DND-41 (cell line): Measurements from ENCODE around the gene METAP2.

Experiments used
- ATAC-seq: fragments of 200-7000 bp; cut with Tn5 transposase; 3 replicates; pipeline ENCODE4 v1.9.1; 2021; ENCODE audit warnings: low read depth; ENCODE audit not compliant: insufficient read depth
- DNase-seq: peaks from one replicate; pipeline ENCODE4 v3.0.0-alpha.2; 2020
- H2AFZ ChIP-seq: 2 replicates; pipeline ENCODE4 v1.6.0; 2012; ENCODE audit warnings: low read depth, low read length
- H3K27ac ChIP-seq: 2 replicates; pipeline ENCODE4 v1.5.1; 2012; ENCODE audit warnings: low read length, inconsistent platforms
- H3K27me3 ChIP-seq: fragments of 200-600 bp; sonication (generic); 2 replicates; pipeline ENCODE4 v1.6.0; 2012; ENCODE audit warnings: low read length, mild to moderate bottlenecking, inconsistent platforms; ENCODE audit not compliant: insufficient read depth, poor library complexity
- H3K36me3 ChIP-seq: 2 replicates; pipeline ENCODE4 v1.5.1; 2012; ENCODE audit warnings: low read length, inconsistent platforms; ENCODE audit not compliant: insufficient read depth
- H3K4me1 ChIP-seq: 2 replicates; pipeline ENCODE4 v1.5.1; 2012; ENCODE audit warnings: mild to moderate bottlenecking, low read length; ENCODE audit not compliant: insufficient read depth
- H3K4me2 ChIP-seq: 2 replicates; pipeline ENCODE4 v1.6.0; 2012; ENCODE audit warnings: mild to moderate bottlenecking, moderate library complexity, low read length, inconsistent platforms; ENCODE audit not compliant: insufficient read depth
- H3K4me3 ChIP-seq, 2 experiments: fragments of 200-600 bp in 1 of 2; shearing (Covaris generic) in 1 of 2; 2 replicates each; pipeline ENCODE4 v1.5.1; 2012 to 2016; ENCODE audit warnings: inconsistent platforms in 2 of 2, low read length in 2 of 2, mild to moderate bottlenecking in 2 of 2, low read depth in 1 of 2, moderate library complexity in 1 of 2
- H3K79me2 ChIP-seq: 2 replicates; pipeline ENCODE4 v1.6.0; 2012; ENCODE audit warnings: low read length, inconsistent platforms; ENCODE audit not compliant: insufficient read depth
- H3K9ac ChIP-seq: 2 replicates; pipeline ENCODE4 v1.6.0; 2012; ENCODE audit warnings: low read depth, mild to moderate bottlenecking, inconsistent platforms, low read length, moderate library complexity
- H3K9me3 ChIP-seq: 2 replicates; pipeline ENCODE4 v1.5.1; 2012; ENCODE audit warnings: low read length, moderate library complexity, mild to moderate bottlenecking, inconsistent platforms; ENCODE audit not compliant: insufficient read depth, severe bottlenecking
- H4K20me1 ChIP-seq: 2 replicates; pipeline ENCODE4 v1.6.0; 2012; ENCODE audit warnings: low read length; ENCODE audit not compliant: insufficient read depth
- EZH2 ChIP-seq: IDR thresholded peaks from 3 replicates; pipeline ENCODE4 v1.6.1; 2012; ENCODE audit warnings: borderline replicate concordance, low read depth, mild to moderate bottlenecking, moderate library complexity, low read length, inconsistent platforms; ENCODE audit not compliant: severe bottlenecking
- TF ChIP-seq, protein P1 (sequence below): IDR thresholded peaks from 2 replicates; pipeline ENCODE4 v1.5.1; 2012; ENCODE audit warnings: borderline replicate concordance, low read length, moderate library complexity, mild to moderate bottlenecking; ENCODE audit not compliant: poor library complexity, severe bottlenecking; ENCODE audit errors: extremely low read depth

METAP2 gene

DNA sequence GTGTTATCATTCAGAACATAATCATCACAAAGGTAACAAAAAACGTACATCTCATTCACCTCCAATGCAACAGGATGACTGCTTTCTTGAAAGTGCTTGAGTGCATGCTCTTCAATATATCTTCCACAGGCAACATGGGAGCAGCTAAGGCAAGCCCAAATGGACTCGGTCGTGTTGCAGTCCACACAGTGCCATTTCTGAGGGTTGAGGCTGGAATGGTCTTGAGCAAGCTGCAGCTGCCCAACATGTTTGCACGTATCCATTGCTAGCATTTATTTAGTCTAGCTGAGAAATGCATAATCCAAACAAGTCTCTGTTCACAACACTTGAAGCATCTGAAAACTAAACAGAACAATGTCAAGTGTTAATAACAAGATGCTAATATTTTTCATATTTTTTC is 60.0 kb downstream of the METAP2 start:
- Histone ChIP-seq H3K9me3 (no peaks in the 10 kb centered on the region), H3K27me3 (no peaks in the 10 kb centered on the region), H3K36me3 (peaks cover 26% of the 10 kb centered on the region), H3K27ac (no peak overlapping the region), H3K4me3 (no peak overlapping the region), H2AFZ (no peak overlapping the region), H4K20me1 (peaks cover 3% of the 10 kb centered on the region; the same call in 1 of the 2 replicates), H3K4me1 (no peaks in the 10 kb centered on the region), H3K9ac (no peak overlapping the region), H3K4me2 (no peak overlapping the region), H3K79me2 (peaks cover 50% of the 10 kb centered on the region)
- ATAC-seq (no peak), DNase-seq (no peak)
- no peak for TF ChIP-seq EZH2

DNA sequence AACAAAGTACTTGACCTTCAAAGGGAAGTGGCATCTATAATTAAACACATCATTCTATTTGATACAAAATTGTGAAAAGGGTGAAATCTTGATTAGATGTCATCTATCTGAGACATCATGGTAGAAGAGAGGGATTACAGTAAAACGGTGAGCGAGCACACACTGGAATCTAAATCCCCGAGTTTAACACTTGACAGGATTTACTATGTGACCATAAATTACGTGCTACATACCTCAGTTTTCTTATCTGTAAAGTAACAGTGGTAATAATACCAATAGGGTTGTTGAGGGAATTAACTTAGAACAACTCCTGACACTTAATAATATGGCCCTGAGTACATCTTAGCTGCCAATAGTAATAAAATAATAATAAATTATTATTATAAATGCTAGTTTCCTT is 64.1 kb downstream of the METAP2 start:
- H3K9ac ChIP-seq = no peak overlapping the region
- no peak overlapping the region for H3K4me2 ChIP-seq
- H3K4me3 ChIP-seq = no peak overlapping the region
- peaks cover 11% of the 10 kb centered on the region for H3K36me3 ChIP-seq
- H3K27ac ChIP-seq = no peak overlapping the region
- peaks cover 7% of the 10 kb centered on the region; the same call in 1 of the 2 replicates for H4K20me1 ChIP-seq
- H3K79me2 ChIP-seq = peaks cover 49% of the 10 kb centered on the region
- H2AFZ ChIP-seq = no peak overlapping the region
- no peak for TF ChIP-seq EZH2
- TF ChIP-seq, protein P1, sequence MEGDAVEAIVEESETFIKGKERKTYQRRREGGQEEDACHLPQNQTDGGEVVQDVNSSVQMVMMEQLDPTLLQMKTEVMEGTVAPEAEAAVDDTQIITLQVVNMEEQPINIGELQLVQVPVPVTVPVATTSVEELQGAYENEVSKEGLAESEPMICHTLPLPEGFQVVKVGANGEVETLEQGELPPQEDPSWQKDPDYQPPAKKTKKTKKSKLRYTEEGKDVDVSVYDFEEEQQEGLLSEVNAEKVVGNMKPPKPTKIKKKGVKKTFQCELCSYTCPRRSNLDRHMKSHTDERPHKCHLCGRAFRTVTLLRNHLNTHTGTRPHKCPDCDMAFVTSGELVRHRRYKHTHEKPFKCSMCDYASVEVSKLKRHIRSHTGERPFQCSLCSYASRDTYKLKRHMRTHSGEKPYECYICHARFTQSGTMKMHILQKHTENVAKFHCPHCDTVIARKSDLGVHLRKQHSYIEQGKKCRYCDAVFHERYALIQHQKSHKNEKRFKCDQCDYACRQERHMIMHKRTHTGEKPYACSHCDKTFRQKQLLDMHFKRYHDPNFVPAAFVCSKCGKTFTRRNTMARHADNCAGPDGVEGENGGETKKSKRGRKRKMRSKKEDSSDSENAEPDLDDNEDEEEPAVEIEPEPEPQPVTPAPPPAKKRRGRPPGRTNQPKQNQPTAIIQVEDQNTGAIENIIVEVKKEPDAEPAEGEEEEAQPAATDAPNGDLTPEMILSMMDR = no peak
- ATAC-seq = no peak
- no peaks in the 10 kb centered on the region for H3K27me3 ChIP-seq
- H3K9me3 ChIP-seq = no peaks in the 10 kb centered on the region
- no peak for DNase-seq
- no peaks in the 10 kb centered on the region for H3K4me1 ChIP-seq

DNA sequence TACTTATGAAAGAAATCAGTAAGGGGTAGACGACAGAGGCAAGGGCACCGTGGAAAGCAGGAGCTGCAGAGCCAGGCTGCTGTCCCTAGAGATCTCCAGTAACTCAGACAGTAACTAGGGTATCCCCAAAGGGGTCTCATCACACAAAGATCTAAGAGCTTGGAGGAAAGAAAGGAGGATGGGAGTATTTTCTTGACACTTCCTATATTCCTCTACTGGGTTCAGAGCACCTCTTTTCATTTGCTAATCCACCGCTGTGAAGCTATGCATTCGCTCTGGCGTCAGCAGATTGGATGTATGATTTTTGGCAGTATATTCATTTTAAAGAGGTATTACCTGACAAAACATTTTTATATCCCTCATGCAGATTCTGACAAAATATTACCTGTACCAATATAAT is 64.7 kb downstream of the METAP2 start:
- Histone ChIP-seq H3K9ac (no peak overlapping the region), H3K4me1 (no peaks in the 10 kb centered on the region), H3K36me3 (peaks cover 5% of the 10 kb centered on the region), H4K20me1 (peaks cover 7% of the 10 kb centered on the region; the same call in 1 of the 2 replicates), H3K79me2 (peaks cover 52% of the 10 kb centered on the region), H2AFZ (no peak overlapping the region), H3K4me3 (no peak overlapping the region), H3K9me3 (no peaks in the 10 kb centered on the region), H3K27ac (no peak overlapping the region), H3K27me3 (no peaks in the 10 kb centered on the region), H3K4me2 (no peak overlapping the region)
- TF ChIP-seq, protein P1 = no peak
- TF ChIP-seq EZH2 = no peak
- DNase-seq = no peak
- no peak for ATAC-seq

DNA sequence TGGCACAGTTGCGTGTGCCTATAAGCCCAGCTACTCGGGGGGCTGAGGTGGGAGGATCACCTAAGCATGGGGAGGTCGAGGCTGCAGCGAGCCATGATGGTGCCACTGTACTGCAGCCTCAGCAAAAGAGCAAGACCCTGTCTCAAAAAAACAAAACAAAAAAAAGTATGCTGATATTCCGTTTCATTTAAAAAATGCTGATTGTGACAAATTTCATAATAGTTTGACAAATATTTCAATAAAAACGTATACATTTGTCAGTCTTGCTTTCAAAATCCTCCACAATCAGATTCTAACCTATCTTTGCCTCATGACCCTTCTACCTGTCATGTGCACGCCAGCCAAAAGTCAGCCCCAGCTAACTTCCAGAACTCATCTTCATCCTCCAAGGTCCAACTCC is 67.5 kb downstream of the METAP2 start:
- no peaks in the 10 kb centered on the region for H3K9me3 ChIP-seq
- no peaks in the 10 kb centered on the region for H3K36me3 ChIP-seq
- no peak overlapping the region for H3K4me2 ChIP-seq
- no peaks in the 10 kb centered on the region for H3K27me3 ChIP-seq
- H3K4me3 ChIP-seq = no peak overlapping the region
- no peak overlapping the region for H3K27ac ChIP-seq
- TF ChIP-seq, protein P1 = no peak
- no peak for DNase-seq
- H4K20me1 ChIP-seq = peaks cover 4% of the 10 kb centered on the region; the same call in 1 of the 2 replicates
- no peak overlapping the region for H2AFZ ChIP-seq
- no peak for ATAC-seq
- H3K9ac ChIP-seq = no peak overlapping the region
- peaks cover 12% of the 10 kb centered on the region for H3K4me1 ChIP-seq
- H3K79me2 ChIP-seq = peaks cover 70% of the 10 kb centered on the region
